AML-193 (cell line): ENCODE data around the gene CITED4.

Experiments used
- DNase-seq, 2 experiments: peaks; one replicate each; lab custom pipeline; 2025; lab: John Stamatoyannopoulos, UW

CITED4 gene

GRCh38 chr1:40886318-40887011 is 24.3 kb upstream of the CITED4 start:
- DNase-seq = no peak

GRCh38 chr1:40884055-40884795 is 22.1 kb upstream of the CITED4 start:
- DNase-seq = no peak

- no peak for DNase-seq
Measured at GRCh38 chr1:40880813-40881549, 18.8 kb upstream of the CITED4 start.

GRCh38 chr1:40879482-40880175 is 17.5 kb upstream of the CITED4 start:
- no peak for DNase-seq

GRCh38 chr1:40878906-40879305 is 16.7 kb upstream of the CITED4 start:
- DNase-seq = no peak

GRCh38 chr1:40877698-40878097 is 15.5 kb upstream of the CITED4 start:
- DNase-seq = peak in 1 of 2 experiments; percentile 22

- DNase-seq = no peak
Measured at GRCh38 chr1:40876891-40877290, 14.7 kb upstream of the CITED4 start.

- DNase-seq = no peak
Measured at GRCh38 chr1:40876436-40876761, 14.2 kb upstream of the CITED4 start.

GRCh38 chr1:40873863-40874472 is 11.8 kb upstream of the CITED4 start:
- DNase-seq = no peak

GRCh38 chr1:40872276-40872675 is 10.1 kb upstream of the CITED4 start:
- no peak for DNase-seq

- DNase-seq = no peak
Measured at GRCh38 chr1:40870135-40870728, 8.1 kb upstream of the CITED4 start.

GRCh38 chr1:40868051-40868723 is 6.0 kb upstream of the CITED4 start:
- peak; percentile 23 for DNase-seq

GRCh38 chr1:40861224-40862003 is 749 bp downstream of the CITED4 start:
- no peak for DNase-seq

- peak; percentile 80 to 89 for DNase-seq
Measured at GRCh38 chr1:40860706-40861223, 1.4 kb downstream of the CITED4 start.

GRCh38 chr1:40858856-40859416 is 3.2 kb downstream of the CITED4 start:
- no peak for DNase-seq

- no peak for DNase-seq
Measured at GRCh38 chr1:40857737-40858136, 4.4 kb downstream of the CITED4 start.

GRCh38 chr1:40856656-40857302 is 5.4 kb downstream of the CITED4 start:
- DNase-seq = no peak

- DNase-seq = no peak
Measured at GRCh38 chr1:40856116-40856515, 6.0 kb downstream of the CITED4 start.

GRCh38 chr1:40855513-40855912 is 6.7 kb downstream of the CITED4 start:
- no peak for DNase-seq
